OCI-LY3 (cell line): Measurements from ENCODE around the gene SACM1L.
"Not testable (repeated sequence)": the region's sequence is repeated elsewhere in the genome, so short reads cannot be mapped to it uniquely, and the experiment has no call there.

ENCODE experiments used
- H2AFZ ChIP-seq: fragments of 200-600, 300-600 bp; shearing (Covaris generic); 2 replicates; pipeline ENCODE4 v1.6.0; 2014; ENCODE audit warnings: antibody characterized with exemption, low read depth, low read length
- H3K27ac ChIP-seq: fragments of 200-600, 300-600 bp; sonication (generic); 2 replicates; pipeline ENCODE4 v1.5.1; 2014; ENCODE audit warnings: mild to moderate bottlenecking, low read length, moderate library complexity, mixed read lengths
- H3K27me3 ChIP-seq: fragments of 200-600, 300-600 bp; sonication (generic); 2 replicates; pipeline ENCODE4 v1.6.1; 2014; ENCODE audit warnings: low read depth, low read length, mixed read lengths
- H3K36me3 ChIP-seq: fragments of 200-600, 300-600 bp; sonication (generic); replicated peaks from 2 replicates; pipeline ENCODE3; 2014; ENCODE audit warnings: low read depth, low read length, mixed read lengths
- H3K4me1 ChIP-seq: fragments of 300-600, 200-600 bp; sonication (generic); 2 replicates; pipeline ENCODE4 v1.6.1; 2014; ENCODE audit warnings: low read length, mixed read lengths
- H3K4me2 ChIP-seq: fragments of 200-600, 300-600 bp; sonication (generic); 2 replicates; pipeline ENCODE4 v1.6.1; 2014; ENCODE audit warnings: low read length, mixed read lengths
- H3K4me3 ChIP-seq: fragments of 300-600, 200-600 bp; sonication (generic); 2 replicates; pipeline ENCODE4 v1.5.1; 2014; ENCODE audit warnings: antibody characterized with exemption, mild to moderate bottlenecking, low read length, moderate library complexity
- H3K79me2 ChIP-seq: fragments of 300-600, 200-600 bp; shearing (Covaris generic); 2 replicates; pipeline ENCODE4 v1.6.1; 2014; ENCODE audit warnings: mild to moderate bottlenecking, low read length, mixed read lengths
- H3K9ac ChIP-seq: fragments of 300-600, 200-600 bp; shearing (Covaris generic); 2 replicates; pipeline ENCODE4 v1.6.0; 2014; ENCODE audit warnings: mild to moderate bottlenecking, low read length, moderate library complexity
- H3K9me3 ChIP-seq: fragments of 200-600, 300-600 bp; shearing (Covaris generic); 2 replicates; pipeline ENCODE4 v1.6.1; 2014; ENCODE audit warnings: low read length, mixed read lengths; ENCODE audit not compliant: insufficient read depth
- H4K20me1 ChIP-seq: fragments of 200-600, 300-600 bp; sonication (generic); 2 replicates; pipeline ENCODE4 v1.6.1; 2016; ENCODE audit warnings: low read length, mixed read lengths; ENCODE audit not compliant: insufficient read depth
- EZH2phosphoT487 ChIP-seq: fragments of 200-600 bp; shearing (Covaris generic); IDR thresholded peaks from 2 replicates; pipeline ENCODE4 v1.6.1; 2018; ENCODE audit warnings: antibody characterized with exemption, mixed run types, low read depth
- TF ChIP-seq, protein P1 (sequence below): fragments of 200-600, 300-600 bp; sonication (generic); IDR thresholded peaks from 2 replicates; pipeline ENCODE4 v1.5.1; 2014; ENCODE audit warnings: antibody characterized with exemption, low read length, low read depth

The SACM1L gene

GRCh38 chr3:45684327-45684892, 4.8 kb upstream of the SACM1L start:
- H3K9ac ChIP-seq: no peak overlapping the region
- H3K27ac ChIP-seq: no peak overlapping the region

DNA sequence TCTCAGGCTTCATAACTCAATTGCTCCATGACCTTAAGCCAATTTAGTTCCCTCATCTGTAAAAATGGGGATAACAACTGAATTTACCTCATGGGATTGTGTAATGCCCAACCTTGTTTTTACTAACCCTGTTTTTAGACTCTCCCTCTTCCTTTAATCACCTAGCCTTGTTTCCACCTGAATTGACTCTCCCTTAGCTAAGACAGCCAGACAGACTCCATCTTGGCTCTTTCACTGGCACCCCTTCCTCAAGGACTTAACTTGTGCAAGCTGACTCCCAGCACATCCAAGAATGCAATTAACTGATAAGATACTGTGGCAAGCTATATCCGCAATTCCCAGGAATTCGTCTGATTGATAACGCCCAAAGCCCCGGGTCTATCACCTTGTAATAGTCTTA, 3.5 kb upstream of the SACM1L start:
- Histone ChIP-seq H3K36me3 (peaks cover 19% of the 10 kb centered on the region), H3K79me2 (peaks cover 14% of the 10 kb centered on the region)
- H2AFZ ChIP-seq, H3K4me1 ChIP-seq, H3K9me3 ChIP-seq, H4K20me1 ChIP-seq, H3K27me3 ChIP-seq, H3K27ac ChIP-seq, H3K4me2 ChIP-seq, H3K4me3 ChIP-seq, H3K9ac ChIP-seq: not testable (repeated sequence)

More at GRCh38 chr3:45684327-45684892, 4.8 kb upstream of the SACM1L start:
- no peaks in the 10 kb centered on the region for H3K9me3 ChIP-seq
- no peaks in the 10 kb centered on the region; the same call in 1 of the 2 replicates for H4K20me1 ChIP-seq
- TF ChIP-seq EZH2phosphoT487: no peak
- TF ChIP-seq, protein P1, sequence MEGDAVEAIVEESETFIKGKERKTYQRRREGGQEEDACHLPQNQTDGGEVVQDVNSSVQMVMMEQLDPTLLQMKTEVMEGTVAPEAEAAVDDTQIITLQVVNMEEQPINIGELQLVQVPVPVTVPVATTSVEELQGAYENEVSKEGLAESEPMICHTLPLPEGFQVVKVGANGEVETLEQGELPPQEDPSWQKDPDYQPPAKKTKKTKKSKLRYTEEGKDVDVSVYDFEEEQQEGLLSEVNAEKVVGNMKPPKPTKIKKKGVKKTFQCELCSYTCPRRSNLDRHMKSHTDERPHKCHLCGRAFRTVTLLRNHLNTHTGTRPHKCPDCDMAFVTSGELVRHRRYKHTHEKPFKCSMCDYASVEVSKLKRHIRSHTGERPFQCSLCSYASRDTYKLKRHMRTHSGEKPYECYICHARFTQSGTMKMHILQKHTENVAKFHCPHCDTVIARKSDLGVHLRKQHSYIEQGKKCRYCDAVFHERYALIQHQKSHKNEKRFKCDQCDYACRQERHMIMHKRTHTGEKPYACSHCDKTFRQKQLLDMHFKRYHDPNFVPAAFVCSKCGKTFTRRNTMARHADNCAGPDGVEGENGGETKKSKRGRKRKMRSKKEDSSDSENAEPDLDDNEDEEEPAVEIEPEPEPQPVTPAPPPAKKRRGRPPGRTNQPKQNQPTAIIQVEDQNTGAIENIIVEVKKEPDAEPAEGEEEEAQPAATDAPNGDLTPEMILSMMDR: no peak
- no peaks in the 10 kb centered on the region for H3K4me1 ChIP-seq
- H3K79me2 ChIP-seq: peaks cover 1% of the 10 kb centered on the region
- H3K36me3 ChIP-seq: peaks cover 25% of the 10 kb centered on the region
- H3K4me2 ChIP-seq: no peak overlapping the region
- no peaks in the 10 kb centered on the region for H3K27me3 ChIP-seq
- no peak overlapping the region for H3K4me3 ChIP-seq
- no peak overlapping the region for H2AFZ ChIP-seq

- H3K4me2 ChIP-seq: no peak overlapping the region
- no peak overlapping the region for H3K4me3 ChIP-seq
- TF ChIP-seq, protein P1: no peak
- no peak for TF ChIP-seq EZH2phosphoT487
- H2AFZ ChIP-seq: no peak overlapping the region
- H3K27me3 ChIP-seq: no peaks in the 10 kb centered on the region
- no peaks in the 10 kb centered on the region for H3K9me3 ChIP-seq
- H4K20me1 ChIP-seq: 0 out of 2 replicates have a peak, but pooled peaks cover 7% of the 10 kb centered on the region
- peaks cover 16% of the 10 kb centered on the region for H3K4me1 ChIP-seq
- peaks cover 26% of the 10 kb centered on the region for H3K79me2 ChIP-seq
- H3K9ac ChIP-seq: no peak overlapping the region
- H3K27ac ChIP-seq: no peak overlapping the region
- H3K36me3 ChIP-seq: peaks cover 10% of the 10 kb centered on the region
Observed at GRCh38 chr3:45686850-45687249, 2.3 kb upstream of the SACM1L start.

DNA sequence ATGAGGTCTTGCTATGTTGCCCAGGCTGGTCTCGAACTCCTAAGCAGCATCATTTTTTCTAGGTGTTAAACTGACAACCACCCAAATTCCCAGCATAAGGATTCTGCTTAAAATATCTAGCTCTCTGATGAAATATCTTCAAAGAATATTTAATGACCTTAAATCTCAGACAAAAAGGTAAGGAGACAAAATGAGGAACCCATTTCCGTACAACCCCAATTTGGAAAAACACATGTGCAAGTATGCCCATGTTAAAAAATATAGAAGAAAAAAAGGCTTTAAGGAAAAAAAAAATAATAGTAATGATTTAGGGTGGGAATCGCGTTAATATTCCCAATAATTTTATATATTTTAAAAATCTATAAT, 1.4 kb upstream of the SACM1L start:
- Histone ChIP-seq H3K9ac (peak overlapping the region; percentile 78), H3K4me1 (peaks cover 19% of the 10 kb centered on the region), H3K4me3 (peak overlapping the region; percentile 85), H3K9me3 (no peaks in the 10 kb centered on the region), H3K27ac (no peak overlapping the region), H3K27me3 (no peaks in the 10 kb centered on the region), H4K20me1 (0 out of 2 replicates have a peak, but pooled peaks cover 15% of the 10 kb centered on the region), H2AFZ (no peak overlapping the region), H3K4me2 (peak overlapping the region; percentile 52), H3K79me2 (peaks cover 35% of the 10 kb centered on the region), H3K36me3 (peaks cover 4% of the 10 kb centered on the region)
- no peak for TF ChIP-seq EZH2phosphoT487
- TF ChIP-seq, protein P1: no peak
